Ectodermal cell (in vitro differentiated cells): ENCODE measurements around the gene CLDN12.

ENCODE experiments used
- H3K27ac ChIP-seq: 2 replicates; pipeline ENCODE4 v1.7.0; 2013; ENCODE audit warnings: mild to moderate bottlenecking, low read depth, low read length; ENCODE audit not compliant: insufficient read depth, poor library complexity, severe bottlenecking
- H3K27me3 ChIP-seq: 2 replicates; pipeline ENCODE4 v1.7.0; 2013; ENCODE audit warnings: mild to moderate bottlenecking, low read length; ENCODE audit not compliant: insufficient read depth, control insufficient read depth, poor library complexity, severe bottlenecking
- H3K36me3 ChIP-seq: one replicate; pipeline ENCODE4 v1.7.0; 2013; ENCODE audit warnings: low read length; ENCODE audit not compliant: control insufficient read depth, insufficient read depth
- H3K4me1 ChIP-seq: one replicate; pipeline ENCODE4 v1.7.0; 2013; ENCODE audit warnings: low read length; ENCODE audit not compliant: control insufficient read depth, insufficient read depth
- H3K4me3 ChIP-seq: 2 replicates; pipeline ENCODE4 v1.7.0; 2013; ENCODE audit warnings: low read depth, low read length, control low read depth; ENCODE audit not compliant: insufficient read depth
- H3K9me3 ChIP-seq: 2 replicates; pipeline ENCODE4 v1.7.0; 2013; ENCODE audit warnings: mild to moderate bottlenecking, low read length, moderate library complexity; ENCODE audit not compliant: control insufficient read depth
- WGBS, 2 experiments: methylation state at CpG; one replicate each; pipeline ENCODE4 v1.1.7; 2013; ENCODE audit warnings: missing lambda C conversion rate in 2 of 2; 5-methylcytosine and 5-hydroxymethylcytosine counted together

CLDN12 gene

DNA sequence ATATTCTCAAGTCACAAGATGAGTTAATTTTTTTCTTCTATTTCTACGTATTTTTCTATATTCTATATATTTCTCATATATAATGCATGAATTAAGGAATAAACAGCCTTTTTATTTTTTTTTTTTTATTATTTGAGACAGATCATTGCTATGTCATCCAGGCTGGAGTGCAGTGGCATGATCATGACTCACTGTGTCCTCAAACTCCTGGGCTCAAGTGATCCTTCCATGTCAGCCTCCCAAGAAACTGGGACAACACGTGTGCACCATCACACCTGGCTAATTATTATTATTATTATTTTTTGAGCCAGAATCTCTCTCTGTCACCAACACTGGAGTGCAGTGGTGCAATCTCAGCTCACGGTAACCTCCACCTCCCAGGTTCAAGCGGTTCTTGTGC is 1.5 kb downstream of the CLDN12 start:
- peaks cover 16% of the 10 kb centered on the region for H3K36me3 ChIP-seq
- no peak overlapping the region for H3K27ac ChIP-seq
- WGBS, 2 experiments: 76 to 88% methylated on average over 3 of the region's 4 CpGs

GRCh38 chr7:90407484-90407821 is 4.2 kb downstream of the CLDN12 start:
- Histone ChIP-seq H3K36me3 (peaks cover 17% of the 10 kb centered on the region), H3K4me3 (no peak overlapping the region), H3K9me3 (no peaks in the 10 kb centered on the region), H3K27ac (no peak overlapping the region), H3K27me3 (no peaks in the 10 kb centered on the region), H3K4me1 (peaks cover 3% of the 10 kb centered on the region)
- WGBS, 2 experiments: 95 to 100% methylated on average over 1 of the region's 1 CpG

More for the DNA sequence above, 1.5 kb downstream of the CLDN12 start:
- Histone ChIP-seq H3K9me3 (no peaks in the 10 kb centered on the region), H3K4me1 (peaks cover 3% of the 10 kb centered on the region), H3K27me3 (peaks cover 22% of the 10 kb centered on the region), H3K4me3 (no peak overlapping the region)

DNA sequence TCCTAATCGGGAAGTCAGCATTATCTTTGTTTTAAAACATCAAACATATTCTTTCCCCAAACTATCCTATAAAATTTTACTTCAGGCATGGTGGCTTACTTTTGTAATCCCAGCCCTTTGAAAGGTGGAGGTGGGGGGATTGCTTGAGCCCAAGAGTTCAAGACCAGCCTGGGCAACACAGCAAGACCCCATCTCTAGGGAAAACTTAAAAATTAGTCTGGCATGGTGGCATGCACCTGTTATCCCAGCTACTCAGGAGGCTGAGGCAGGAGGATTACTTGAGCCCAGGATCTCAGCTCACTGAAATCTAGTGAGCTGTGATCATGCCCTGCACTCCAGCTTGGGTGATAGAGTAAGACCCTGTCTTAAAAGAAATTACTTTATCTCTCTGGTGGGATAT is 4.9 kb downstream of the CLDN12 start:
- Histone ChIP-seq H3K4me3 (no peak overlapping the region), H3K36me3 (peaks cover 21% of the 10 kb centered on the region), H3K9me3 (no peaks in the 10 kb centered on the region), H3K27me3 (no peaks in the 10 kb centered on the region), H3K4me1 (no peaks in the 10 kb centered on the region), H3K27ac (no peak overlapping the region)
- 89 to 100% methylated on average over 1 of the region's 1 CpG for WGBS, 2 experiments

GRCh38 chr7:90409667-90410066 is 6.4 kb downstream of the CLDN12 start:
- H3K27ac ChIP-seq: no peak overlapping the region
- no peak overlapping the region for H3K4me3 ChIP-seq
- H3K4me1 ChIP-seq: no peaks in the 10 kb centered on the region
- no peaks in the 10 kb centered on the region for H3K27me3 ChIP-seq
- WGBS, 2 experiments: 92 to 98% methylated on average over 3 of the region's 3 CpGs
- H3K36me3 ChIP-seq: peaks cover 22% of the 10 kb centered on the region
- H3K9me3 ChIP-seq: no peaks in the 10 kb centered on the region

DNA sequence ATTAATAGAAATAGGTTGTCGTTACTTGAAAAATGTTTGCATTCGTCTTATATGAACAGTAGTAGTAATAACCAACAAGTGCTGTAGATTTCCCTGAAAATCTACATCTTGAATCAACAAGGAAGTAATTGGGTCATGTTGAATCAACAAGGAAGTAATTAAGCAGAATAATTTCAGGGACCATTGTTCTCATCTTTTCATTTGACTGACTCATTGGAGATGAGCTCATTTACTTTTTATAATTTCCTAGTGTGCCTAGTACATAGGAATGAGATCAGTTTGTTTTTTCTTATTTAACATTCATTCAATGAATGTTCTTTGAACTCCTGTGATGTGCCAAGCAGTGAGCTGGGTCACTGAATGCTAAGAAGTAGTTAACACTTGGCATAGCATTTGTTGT is 8.2 kb downstream of the CLDN12 start:
- Histone ChIP-seq H3K27me3 (no peaks in the 10 kb centered on the region), H3K36me3 (peaks cover 19% of the 10 kb centered on the region), H3K4me3 (no peak overlapping the region), H3K9me3 (no peaks in the 10 kb centered on the region), H3K27ac (no peak overlapping the region), H3K4me1 (no peaks in the 10 kb centered on the region)
- 100% methylated on average over 2 of the region's 2 CpGs for WGBS, 2 experiments

GRCh38 chr7:90412458-90413184 is 9.4 kb downstream of the CLDN12 start:
- Histone ChIP-seq H3K36me3 (peaks cover 11% of the 10 kb centered on the region), H3K9me3 (no peaks in the 10 kb centered on the region), H3K4me1 (no peaks in the 10 kb centered on the region), H3K27me3 (no peaks in the 10 kb centered on the region), H3K27ac (no peak overlapping the region), H3K4me3 (no peak overlapping the region)
- WGBS, 2 experiments: 93 to 94% methylated on average over 11 of the region's 11 CpGs

- H3K4me3 ChIP-seq: no peak overlapping the region
Measured at GRCh38 chr7:90413185-90413528, 9.9 kb downstream of the CLDN12 start.

DNA sequence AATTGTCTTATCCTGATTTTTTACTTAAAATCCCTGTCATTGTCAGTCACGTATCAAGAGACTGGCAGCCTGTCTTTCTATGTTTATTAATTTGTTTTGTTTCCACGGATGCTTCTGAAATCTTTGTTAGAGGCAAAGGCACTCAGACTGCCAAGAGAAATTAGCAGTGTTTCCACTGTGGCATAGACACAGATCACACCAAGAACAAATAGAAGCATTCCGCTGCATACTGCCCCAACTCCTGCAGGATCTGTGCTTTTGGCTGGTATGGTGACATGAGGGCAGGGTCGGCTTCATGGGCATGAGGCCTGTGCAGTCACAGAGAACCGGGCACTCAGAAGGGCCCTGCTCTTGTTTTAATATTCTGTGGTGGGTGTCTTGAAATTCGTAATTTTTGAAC is 18.4 kb downstream of the CLDN12 start:
- no peaks in the 10 kb centered on the region for H3K27me3 ChIP-seq
- H3K4me1 ChIP-seq: no peaks in the 10 kb centered on the region
- no peaks in the 10 kb centered on the region for H3K9me3 ChIP-seq
- 89 to 92% methylated on average over 6 of the region's 6 CpGs for WGBS, 2 experiments
- H3K36me3 ChIP-seq: no peaks in the 10 kb centered on the region
- no peak overlapping the region for H3K27ac ChIP-seq
- H3K4me3 ChIP-seq: no peak overlapping the region

More at GRCh38 chr7:90413185-90413528, 9.9 kb downstream of the CLDN12 start:
- no peaks in the 10 kb centered on the region for H3K27me3 ChIP-seq
- WGBS, 2 experiments: 94% methylated on average over 2 of the region's 2 CpGs; no CpG with 5 or more reads in 1 of the 2 experiments
- no peaks in the 10 kb centered on the region for H3K4me1 ChIP-seq
- no peak overlapping the region for H3K27ac ChIP-seq
- peaks cover 11% of the 10 kb centered on the region for H3K36me3 ChIP-seq
- no peaks in the 10 kb centered on the region for H3K9me3 ChIP-seq

- no peak overlapping the region for H3K27ac ChIP-seq
- H3K27me3 ChIP-seq: no peaks in the 10 kb centered on the region
- H3K36me3 ChIP-seq: no peaks in the 10 kb centered on the region
- no peak overlapping the region for H3K4me3 ChIP-seq
- H3K9me3 ChIP-seq: no peaks in the 10 kb centered on the region
- WGBS, 2 experiments: 92 to 98% methylated on average over 3 of the region's 3 CpGs
- H3K4me1 ChIP-seq: no peaks in the 10 kb centered on the region
Measured at GRCh38 chr7:90424720-90425119, 21.5 kb downstream of the CLDN12 start.

DNA sequence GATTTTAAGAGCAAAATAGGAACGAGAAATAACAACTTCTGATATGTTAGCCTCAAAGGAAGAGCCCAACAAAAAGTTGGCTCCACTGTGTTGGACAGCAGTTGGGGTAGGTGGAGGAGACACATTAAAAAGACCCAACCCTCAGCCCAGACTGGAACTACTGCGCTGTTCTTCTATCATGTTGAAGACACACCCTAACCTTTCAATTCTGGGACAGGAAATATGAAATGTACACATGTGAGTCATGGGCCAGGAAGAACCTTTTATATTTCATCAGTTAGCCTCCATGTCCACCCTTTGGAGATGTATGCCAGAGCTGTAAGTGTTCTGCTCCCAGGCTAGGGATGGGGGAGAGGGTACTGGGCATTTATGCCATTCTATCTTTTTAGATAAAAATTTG is 22.1 kb downstream of the CLDN12 start:
- Histone ChIP-seq H3K4me1 (no peaks in the 10 kb centered on the region), H3K27ac (no peak overlapping the region), H3K4me3 (no peak overlapping the region), H3K9me3 (no peaks in the 10 kb centered on the region), H3K36me3 (no peaks in the 10 kb centered on the region), H3K27me3 (no peaks in the 10 kb centered on the region)
- 86 to 96% methylated on average over 2 of the region's 2 CpGs for WGBS, 2 experiments
